K562 (cell line): ENCODE data around the gene DPAGT1. TPM values are rescaled to one million over a fixed set of nuclear protein-coding genes. Genes with fewer than 3 reads are reported as not detected.
A peak's percentile ranks its signal among the peaks of the same experiment; 100 is the strongest.

Experiments used
- ATF7 ChIP-seq: fragments of 450-650 bp; IDR thresholded peaks from 2 replicates; pipeline ENCODE4 v1.7.1; 2014; ENCODE audit warnings: mild to moderate bottlenecking, moderate library complexity
- CBX3 ChIP-seq, 2 experiments: IDR thresholded peaks; 1 replicate in 1 of 2; 2 replicates in 1 of 2; pipeline ENCODE4 v1.6.1; 2012; ENCODE audit warnings: inconsistent platforms in 2 of 2, low read length in 2 of 2, borderline replicate concordance in 1 of 2, control low read depth in 1 of 2
- CREM ChIP-seq: IDR thresholded peaks from 2 replicates; pipeline ENCODE4 v1.6.1; 2014; ENCODE audit warnings: antibody characterized with exemption, low read depth
- ETV5 ChIP-seq: sonication (generic); formaldehyde crosslinking; IDR thresholded peaks from 2 replicates; pipeline ENCODE4 v1.4.0; 2020; ENCODE audit warnings: low read depth, mild to moderate bottlenecking, missing genetic modification reagents
- HOXB6 ChIP-seq: fragments of 250-450 bp; sonication (Bioruptor Pico); IDR thresholded peaks from 2 replicates; pipeline ENCODE4 v1.5.1; 2022; ENCODE audit warnings: mild to moderate bottlenecking, borderline replicate concordance
- KLF6 ChIP-seq: fragments of 250-450 bp; sonication (Bioruptor Pico); IDR thresholded peaks from 2 replicates; pipeline ENCODE4 v1.4.0; 2020; ENCODE audit warnings: mild to moderate bottlenecking, moderate library complexity, borderline replicate concordance
- MGA ChIP-seq: fragments of 450-650 bp; IDR thresholded peaks from 2 replicates; pipeline ENCODE4 v1.6.1; 2016; ENCODE audit warnings: mild to moderate bottlenecking, moderate library complexity
- PHF20 ChIP-seq: fragments of 450-650 bp; IDR thresholded peaks from 2 replicates; pipeline ENCODE4 v1.6.1; 2018; ENCODE audit not compliant: partially characterized antibody
- POLR2AphosphoS5 ChIP-seq: IDR thresholded peaks from 2 replicates; pipeline ENCODE4 v1.6.1; 2011; ENCODE audit warnings: mild to moderate bottlenecking, low read depth, low read length, moderate library complexity; ENCODE audit not compliant: control insufficient read depth, insufficient read depth
- RBBP5 ChIP-seq: fragments of 200-600 bp; sonication (generic); IDR thresholded peaks from 2 replicates; pipeline ENCODE4 v1.6.1; 2012; ENCODE audit warnings: borderline replicate concordance, mild to moderate bottlenecking, low read length, control low read depth, inconsistent platforms; ENCODE audit not compliant: insufficient read depth, poor library complexity, severe bottlenecking
- SMAD4 ChIP-seq: fragments of 250-450 bp; sonication (Bioruptor Pico); conservative IDR thresholded peaks from 2 replicates; pipeline ENCODE4 v1.8.0; 2021; ENCODE audit warnings: inconsistent platforms, mild to moderate bottlenecking, moderate library complexity
- SP2 ChIP-seq: IDR thresholded peaks from 2 replicates; pipeline ENCODE4 v1.6.1; 2011; ENCODE audit warnings: mild to moderate bottlenecking, low read depth, low read length, moderate library complexity; ENCODE audit not compliant: poor library complexity, severe bottlenecking; ENCODE audit errors: extremely low read depth
- STAT5B ChIP-seq: fragments of 250-450 bp; sonication (Bioruptor Pico); IDR thresholded peaks from 2 replicates; pipeline ENCODE4 v1.8.0; 2021; ENCODE audit warnings: mild to moderate bottlenecking, inconsistent platforms
- ZNF143 ChIP-seq: sonication (generic); formaldehyde crosslinking; IDR thresholded peaks from 2 replicates; pipeline ENCODE4 v1.9.0; 2022; ENCODE audit warnings: mild to moderate bottlenecking, missing genetic modification reagents
- ZNF263 ChIP-seq: sonication (generic); formaldehyde crosslinking; IDR thresholded peaks from 2 replicates; pipeline ENCODE4 v1.8.0; 2022; ENCODE audit warnings: mild to moderate bottlenecking, missing genetic modification reagents, borderline replicate concordance
- ZNF644 ChIP-seq: fragments of 200-800 bp; sonication (Bioruptor generic); IDR thresholded peaks from 2 replicates; pipeline ENCODE4 v1.6.1; 2016; ENCODE audit warnings: low read depth, missing genetic modification characterization, missing compliant biosample characterization
- polyA plus RNA-seq, 8 experiments: library from polyadenylated mRNA; depleted of rRNA in 4 of 8; stranded (reverse) in 5 of 8; unstranded in 3 of 8; fragments of >200 nt; fragmentation: Nextera tagmentation in 2 of 8; fragmentation: Illumina TruSeq in 1 of 8; extraction: Ambion mirVana in 2 of 8; extraction: Trizol in 1 of 8; gene quantifications; 2 replicates each; pipeline versions ENCODE4 v1.2.1 to v1.2.3, GENCODE V29; 2011 to 2014; ENCODE audit warnings: inconsistent platforms in 1 of 8, missing spikeins in 1 of 8
- total RNA-seq, 7 experiments: library from RNA; depleted of rRNA in 6 of 7; stranded (reverse); fragments of >200 nt in 6 of 7; fragmentation: Illumina TruSeq in 2 of 7; extraction: Trizol in 2 of 7; gene quantifications; 2 replicates each; pipeline versions ENCODE4 v1.2.1 to v1.2.3, GENCODE V29; 2011 to 2021; ENCODE audit warnings: low replicate concordance in 1 of 7

DPAGT1 gene
- total and polyA plus RNA-seq, 9 of the 15 experiments (the other 6 are each of a cell fraction or from before 2014, with no cell fraction given), result 29.9 to 135 (median 85.0) TPM

DNA sequence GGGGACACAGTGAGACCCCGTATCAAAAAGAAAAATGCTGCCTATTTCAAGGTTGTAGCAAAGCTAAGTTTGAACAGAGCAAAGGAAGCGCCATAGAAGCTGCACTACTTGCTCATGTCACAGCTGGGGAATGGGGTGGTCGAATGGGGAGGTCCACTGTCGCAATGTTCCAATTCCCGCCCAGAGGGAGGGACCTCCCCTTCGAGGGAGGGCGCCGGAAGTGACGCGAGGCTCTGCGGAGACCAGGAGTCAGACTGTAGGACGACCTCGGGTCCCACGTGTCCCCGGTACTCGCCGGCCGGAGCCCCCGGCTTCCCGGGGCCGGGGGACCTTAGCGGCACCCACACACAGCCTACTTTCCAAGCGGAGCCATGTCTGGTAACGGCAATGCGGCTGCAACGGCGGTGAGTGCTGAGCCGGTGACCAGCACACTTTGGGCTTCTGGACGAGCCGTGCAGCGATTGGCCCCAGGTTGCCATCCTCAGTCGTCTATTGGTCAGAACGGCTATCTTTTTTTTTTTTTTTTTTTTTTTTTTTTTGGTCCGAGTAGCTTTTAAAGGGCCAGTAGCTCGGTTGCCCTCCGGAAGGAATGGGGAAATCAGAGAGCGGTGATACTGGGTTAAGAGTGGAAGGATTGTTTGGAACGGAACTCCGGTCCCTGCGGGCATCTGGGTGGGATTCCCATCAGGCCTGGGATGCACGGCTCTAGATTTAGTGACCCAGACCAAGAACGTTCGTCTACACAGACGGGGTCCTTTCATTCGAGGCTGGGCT is 16.8 kb downstream of the DPAGT1 start, which contains the start of gene HMBS (continued):
- TF ChIP-seq ZNF644 (tag) (no peak), RBBP5 (peak; percentile 86), ATF7 (peak; percentile 82), SP2 (no peak), SMAD4 (CRISPR knock-in tag) (0 out of 2 replicates have a peak, but pooled peaks have one; percentile 41), ZNF263 (CRISPR knock-in tag) (peak; percentile 45; the same call in 1 of the 2 replicates), POLR2AphosphoS5 (peak; percentile 76; the same call in 1 of the 2 replicates), MGA (peak; percentile 81), PHF20 (peak; percentile 45), ZNF143 (CRISPR knock-in tag) (0 out of 2 replicates have a peak, but pooled peaks have one; percentile 10), ETV5 (CRISPR knock-in tag) (peak; percentile 10; the same call in 1 of the 2 replicates), CREM (peak; percentile 97), STAT5B (no peak), KLF6 (CRISPR knock-in tag) (peak; percentile 48; the same call in 1 of the 2 replicates), CBX3 (IDR thresholded peaks at IDR 0.05; ENCODE audit: borderline replicate concordance in 1 of 2, low read length in 2 of 2) (0 out of 3 replicates have a peak, but pooled peaks of 1 of the 2 experiments have one; percentile 14), HOXB6 (no peak)
